Measurements from ENCODE around the gene CIZ1.

The CIZ1 gene

GRCh38 chr9:128163027-128163515 is 28.3 kb downstream of the CIZ1 start:
- H3K27ac ChIP-seq, result no peak overlapping the region
- TF ChIP-seq, protein P1, sequence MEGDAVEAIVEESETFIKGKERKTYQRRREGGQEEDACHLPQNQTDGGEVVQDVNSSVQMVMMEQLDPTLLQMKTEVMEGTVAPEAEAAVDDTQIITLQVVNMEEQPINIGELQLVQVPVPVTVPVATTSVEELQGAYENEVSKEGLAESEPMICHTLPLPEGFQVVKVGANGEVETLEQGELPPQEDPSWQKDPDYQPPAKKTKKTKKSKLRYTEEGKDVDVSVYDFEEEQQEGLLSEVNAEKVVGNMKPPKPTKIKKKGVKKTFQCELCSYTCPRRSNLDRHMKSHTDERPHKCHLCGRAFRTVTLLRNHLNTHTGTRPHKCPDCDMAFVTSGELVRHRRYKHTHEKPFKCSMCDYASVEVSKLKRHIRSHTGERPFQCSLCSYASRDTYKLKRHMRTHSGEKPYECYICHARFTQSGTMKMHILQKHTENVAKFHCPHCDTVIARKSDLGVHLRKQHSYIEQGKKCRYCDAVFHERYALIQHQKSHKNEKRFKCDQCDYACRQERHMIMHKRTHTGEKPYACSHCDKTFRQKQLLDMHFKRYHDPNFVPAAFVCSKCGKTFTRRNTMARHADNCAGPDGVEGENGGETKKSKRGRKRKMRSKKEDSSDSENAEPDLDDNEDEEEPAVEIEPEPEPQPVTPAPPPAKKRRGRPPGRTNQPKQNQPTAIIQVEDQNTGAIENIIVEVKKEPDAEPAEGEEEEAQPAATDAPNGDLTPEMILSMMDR (conservative IDR thresholded peaks at IDR 0.05), result no peak
- TF ChIP-seq ZFX (IDR thresholded peaks at IDR 0.05), result no peak

- no peak overlapping the region for H3K27ac ChIP-seq
- no peak for TF ChIP-seq ZFX (IDR thresholded peaks at IDR 0.05)
- TF ChIP-seq, protein P1 (conservative IDR thresholded peaks at IDR 0.05), result no peak
Observed at GRCh38 chr9:128162215-128163026, 29.0 kb downstream of the CIZ1 start.

GRCh38 chr9:128161215-128161902 is 30.0 kb downstream of the CIZ1 start:
- H3K27ac ChIP-seq, result no peak overlapping the region
- TF ChIP-seq ZFX (IDR thresholded peaks at IDR 0.05), result no peak
- TF ChIP-seq, protein P1 (conservative IDR thresholded peaks at IDR 0.05), result no peak

GRCh38 chr9:128160603-128160987 is 30.8 kb downstream of the CIZ1 start:
- peak overlapping the region; percentile 75 for H3K27ac ChIP-seq
- no peak for TF ChIP-seq ZFX (IDR thresholded peaks at IDR 0.05)
- TF ChIP-seq, protein P1 (conservative IDR thresholded peaks at IDR 0.05), result no peak

DNA sequence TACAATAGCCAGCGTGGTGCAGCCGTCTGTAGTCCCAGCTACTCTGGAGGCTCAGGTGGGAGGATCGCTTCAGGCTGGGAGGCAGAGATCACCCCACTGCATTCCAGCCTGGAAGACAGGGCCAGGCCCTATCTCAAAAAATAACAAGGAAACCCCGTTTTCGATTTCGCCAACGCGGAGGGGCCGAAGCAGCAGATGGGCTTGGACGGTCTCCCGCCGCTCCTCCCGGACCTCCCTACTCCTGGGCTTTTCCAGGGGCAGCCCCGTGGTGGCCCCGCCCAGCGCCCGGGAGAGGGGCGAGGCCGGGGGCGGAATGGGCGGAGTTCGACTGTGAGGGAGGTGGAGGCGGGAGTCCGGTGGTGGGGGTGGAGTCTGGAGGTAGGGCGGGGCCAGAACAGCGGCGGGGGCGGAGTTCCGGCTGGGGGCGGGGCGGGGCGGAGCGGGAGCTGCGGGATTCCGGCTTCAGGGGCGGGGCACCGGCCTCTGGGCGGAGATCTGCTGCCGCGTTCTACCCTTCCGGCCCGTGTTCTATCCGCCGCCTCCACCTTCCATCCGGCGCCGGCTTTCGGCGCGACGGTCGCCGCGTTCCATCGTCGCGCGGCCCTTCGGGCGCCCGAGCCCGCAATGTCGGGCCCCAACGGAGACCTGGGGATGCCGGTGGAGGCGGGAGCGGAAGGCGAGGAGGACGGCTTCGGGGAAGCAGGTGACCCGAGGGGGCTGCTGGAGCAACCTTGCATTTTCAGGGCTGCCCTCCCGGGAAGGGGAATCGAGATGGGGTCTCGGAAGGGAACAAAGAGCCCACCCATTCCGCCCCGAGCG is 31.4 kb downstream of the CIZ1 start, which contains the start of gene BBLN:
Gene BBLN, plus strand, starts transcription at position 482 of the 819 bp plus-strand sequence. Its CDS starts 143 bp downstream, at position 625.
- TF ChIP-seq, protein P1 (conservative IDR thresholded peaks at IDR 0.05), result no peak
- TF ChIP-seq ZFX (IDR thresholded peaks at IDR 0.05), result no peak
- H3K27ac ChIP-seq, result peak within 1 kb of the TSS; percentile 75

DNA sequence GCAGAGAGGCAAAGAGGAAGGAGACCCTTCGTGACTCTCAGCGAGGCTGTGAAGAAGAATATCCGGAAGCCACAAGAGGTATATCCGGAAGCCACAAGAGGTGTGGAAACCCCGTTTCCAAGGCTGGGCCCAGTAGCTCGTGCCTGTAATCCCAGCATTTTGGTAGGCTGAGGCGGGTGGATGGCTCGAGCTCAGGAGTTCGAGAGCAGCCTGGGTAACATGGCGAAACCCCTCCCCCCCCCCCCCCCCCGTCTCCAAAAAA is 31.9 kb downstream of the CIZ1 start:
- TF ChIP-seq ZFX (IDR thresholded peaks at IDR 0.05), result no peak
- TF ChIP-seq, protein P1 (conservative IDR thresholded peaks at IDR 0.05), result no peak
- H3K27ac ChIP-seq, result peak overlapping the region; percentile 75

All from C4-2B (cell line).